C4-2B (cell line): Measurements from ENCODE around the gene PRSS16.

ENCODE experiments used
- CTCF ChIP-seq: fragments of 450-650 bp; conservative IDR thresholded peaks from 2 replicates; pipeline ENCODE4 v1.5.1; 2017; ENCODE audit warnings: mild to moderate bottlenecking
- ZFX ChIP-seq: fragments of 450-650 bp; IDR thresholded peaks from 2 replicates; pipeline ENCODE4 v1.6.1; 2017

GRCh38 chr6:27228963-27229477, 18.5 kb upstream of the PRSS16 start:
- no peak for TF ChIP-seq CTCF
- no peak for TF ChIP-seq ZFX
